H1 (cell line): ENCODE data around the gene OPN5. TPM values are rescaled to one million over a fixed set of nuclear protein-coding genes. Genes with fewer than 3 reads are reported as not detected.

Experiments
- CTCF ChIA-PET: fragments of 300-600 bp; sonication (Branson Sonifier 250); formaldehyde crosslinking; loops from one replicate; lab custom pipeline; 2021; ENCODE audit not compliant: partially characterized antibody; lab: Charles Lee
- POLR2A ChIA-PET: fragments of 300-600 bp; sonication (Branson Sonifier 250); formaldehyde crosslinking; loops from one replicate; lab custom pipeline; 2021; ENCODE audit warnings: inconsistent platforms; ENCODE audit not compliant: partially characterized antibody; lab: Charles Lee
- DNase-seq, 2 experiments: peaks; one replicate each; pipeline versions ENCODE4 v3.0.0 to v3.0.0-alpha.2; 2010 to 2022; ENCODE audit warnings: low spot score in 2 of 2, low read depth in 1 of 2, mixed read lengths in 1 of 2
- FAIRE-seq: peaks from 2 replicates; lab custom pipeline; 2011; peaks lifted over from hg19 to GRCh38; lab: Jason Lieb, UNC
- H2AFZ ChIP-seq: 2 replicates; pipeline ENCODE4 v1.8.1; 2012; ENCODE audit warnings: low read length, inconsistent platforms
- H2AK5ac ChIP-seq: 2 replicates; pipeline ENCODE4 v1.6.1; 2013; ENCODE audit warnings: low read depth, low read length
- H2BK120ac ChIP-seq: replicated peaks from 2 replicates; pipeline ENCODE3; 2013; ENCODE audit warnings: low read depth, low read length, inconsistent platforms
- H2BK12ac ChIP-seq: 2 replicates; pipeline ENCODE4 v1.6.1; 2013; ENCODE audit warnings: low read depth, low read length
- H2BK15ac ChIP-seq: 2 replicates; pipeline ENCODE4 v1.6.1; 2013; ENCODE audit warnings: low read length
- H2BK20ac ChIP-seq: 2 replicates; pipeline ENCODE4 v1.6.1; 2013; ENCODE audit warnings: low read length
- H2BK5ac ChIP-seq: 2 replicates; pipeline ENCODE4 v1.6.1; 2013; ENCODE audit warnings: low read depth, low read length
- H3K14ac ChIP-seq: 2 replicates; pipeline ENCODE4 v1.6.1; 2013; ENCODE audit warnings: inconsistent platforms; ENCODE audit not compliant: insufficient read length
- H3K18ac ChIP-seq: 2 replicates; pipeline ENCODE4 v1.6.1; 2013; ENCODE audit warnings: low read length; ENCODE audit errors: extremely low read depth
- H3K23ac ChIP-seq: 2 replicates; pipeline ENCODE4 v1.6.1; 2013; ENCODE audit warnings: inconsistent platforms; ENCODE audit not compliant: insufficient read length
- H3K23me2 ChIP-seq: 2 replicates; pipeline ENCODE4 v1.6.1; 2013; ENCODE audit warnings: low read depth, low read length
- H3K27ac ChIP-seq: 2 replicates; pipeline ENCODE4 v1.6.1; 2011; ENCODE audit warnings: low read depth, low read length, inconsistent platforms
- H3K27me3 ChIP-seq, 4 experiments: replicated peaks in 1 of 4; 1 replicate in 1 of 4; 2 replicates in 3 of 4; pipeline versions ENCODE4 v1.6.1 to v1.8.1; 2011 to 2013; ENCODE audit warnings: low read length in 3 of 4, mild to moderate bottlenecking in 3 of 4, inconsistent platforms in 2 of 4, mixed read lengths in 2 of 4, moderate library complexity in 1 of 4; ENCODE audit not compliant: control insufficient read depth in 3 of 4, insufficient read depth in 3 of 4; ENCODE audit errors: extremely low read depth in 1 of 4
- H3K36me3 ChIP-seq, 4 experiments: 2 replicates each; pipeline versions ENCODE4 v1.6.1 to v1.8.1; 2011 to 2013; ENCODE audit warnings: mild to moderate bottlenecking in 4 of 4, low read length in 3 of 4, moderate library complexity in 2 of 4, control low read depth in 1 of 4, inconsistent platforms in 1 of 4; ENCODE audit not compliant: insufficient read depth in 4 of 4, control insufficient read depth in 2 of 4
- H3K4ac ChIP-seq: replicated peaks from 2 replicates; pipeline ENCODE3; 2013; ENCODE audit warnings: low read length, low read depth, mixed read lengths, inconsistent platforms; ENCODE audit not compliant: insufficient read length
- H3K4me1 ChIP-seq, 4 experiments: replicated peaks in 1 of 4; 1 replicate in 1 of 4; 2 replicates in 3 of 4; pipeline versions ENCODE4 v1.6.1 to v1.8.1; 2011 to 2013; ENCODE audit warnings: low read length in 3 of 4, inconsistent platforms in 2 of 4, mixed read lengths in 1 of 4; ENCODE audit not compliant: insufficient read depth in 4 of 4, control insufficient read depth in 3 of 4
- H3K4me2 ChIP-seq, 2 experiments: 2 replicates each; pipeline versions ENCODE4 v1.6.1 to v1.8.1; 2011 to 2013; ENCODE audit warnings: low read depth in 2 of 2, low read length in 2 of 2, control low read depth in 1 of 2, inconsistent platforms in 1 of 2, mild to moderate bottlenecking in 1 of 2; ENCODE audit not compliant: insufficient read depth in 1 of 2
- H3K4me3 ChIP-seq, 4 experiments: fragments of 200-600, 300-600 bp in 1 of 4; sonication (generic), shearing (Covaris generic), sonication (Bioruptor Twin) in 1 of 4; 2 replicates each; pipeline versions ENCODE4 v1.5.1 to v1.8.1; 2011 to 2016; ENCODE audit warnings: low read length in 4 of 4, low read depth in 3 of 4, control low read depth in 2 of 4, inconsistent platforms in 2 of 4, mild to moderate bottlenecking in 2 of 4, mixed read lengths in 1 of 4, moderate library complexity in 1 of 4; ENCODE audit not compliant: insufficient read depth in 2 of 4; ENCODE audit errors: extremely low read depth in 1 of 4
- H3K56ac ChIP-seq: replicated peaks from 2 replicates; pipeline ENCODE3; 2013; ENCODE audit warnings: low read depth, mild to moderate bottlenecking, mixed read lengths, low read length, inconsistent platforms; ENCODE audit not compliant: insufficient read length
- H3K79me1 ChIP-seq: 2 replicates; pipeline ENCODE4 v1.6.1; 2013; ENCODE audit warnings: low read depth, low read length, control low read depth
- H3K79me2 ChIP-seq, 2 experiments: 2 replicates each; pipeline versions ENCODE4 v1.6.1 to v1.8.1; 2012 to 2013; ENCODE audit warnings: low read length in 2 of 2, mild to moderate bottlenecking in 2 of 2, inconsistent platforms in 1 of 2; ENCODE audit not compliant: insufficient read depth in 2 of 2, control insufficient read depth in 1 of 2
- H3K9ac ChIP-seq, 4 experiments: replicated peaks in 1 of 4; 1 replicate in 1 of 4; 2 replicates in 3 of 4; pipeline versions ENCODE4 v1.6.1 to v1.8.1; 2011 to 2013; ENCODE audit warnings: low read depth in 3 of 4, low read length in 3 of 4, control low read depth in 2 of 4, mild to moderate bottlenecking in 2 of 4, moderate library complexity in 2 of 4, inconsistent platforms in 1 of 4; ENCODE audit errors: extremely low read depth in 1 of 4
- H3K9me3 ChIP-seq, 2 experiments: 2 replicates each; pipeline versions ENCODE4 v1.6.1 to v1.8.1; 2012 to 2013; ENCODE audit warnings: mild to moderate bottlenecking in 2 of 2, moderate library complexity in 2 of 2, control low read depth in 1 of 2, inconsistent platforms in 1 of 2, low read depth in 1 of 2, low read length in 1 of 2, mixed read lengths in 1 of 2; ENCODE audit not compliant: insufficient read depth in 2 of 2
- H4K20me1 ChIP-seq, 2 experiments: replicated peaks in 1 of 2; 2 replicates each; pipeline versions ENCODE3 to v1.8.1; 2011 to 2013; ENCODE audit warnings: inconsistent platforms in 2 of 2, low read length in 2 of 2, mild to moderate bottlenecking in 1 of 2; ENCODE audit not compliant: insufficient read depth in 2 of 2, control insufficient read depth in 1 of 2
- H4K5ac ChIP-seq: 2 replicates; pipeline ENCODE4 v1.6.1; 2013; ENCODE audit warnings: low read length, low read depth, mixed read lengths, inconsistent platforms; ENCODE audit not compliant: insufficient read length
- H4K8ac ChIP-seq: 2 replicates; pipeline ENCODE4 v1.8.0; 2013; ENCODE audit warnings: mild to moderate bottlenecking, moderate library complexity, low read length, inconsistent platforms; ENCODE audit not compliant: insufficient read depth; ENCODE audit errors: extremely low read depth
- H4K91ac ChIP-seq: replicated peaks from 2 replicates; pipeline ENCODE3; 2013; ENCODE audit warnings: low read length, mixed read lengths, inconsistent platforms; ENCODE audit not compliant: insufficient read length
- EGR1 ChIP-seq: IDR thresholded peaks from 2 replicates; pipeline ENCODE4 v1.6.1; 2011; ENCODE audit warnings: low read depth, low read length, borderline replicate concordance
- KDM4A ChIP-seq: IDR thresholded peaks from one replicate; pipeline ENCODE4 v1.7.1; 2012; ENCODE audit warnings: low read depth, mild to moderate bottlenecking, moderate library complexity, low read length, inconsistent platforms; ENCODE audit not compliant: severe bottlenecking
- SAP30 ChIP-seq: fragments of 300-600 bp; sonication (generic); IDR thresholded peaks from 2 replicates; pipeline ENCODE4 v1.7.1; 2012; ENCODE audit warnings: low read length, moderate library complexity, mild to moderate bottlenecking, inconsistent platforms; ENCODE audit not compliant: insufficient read depth, insufficient replicate concordance
- TAF7 ChIP-seq: optimal IDR thresholded peaks from 2 replicates; pipeline ENCODE3; 2011; ENCODE audit warnings: low read depth, mild to moderate bottlenecking, inconsistent platforms, low read length, moderate library complexity, borderline replicate concordance
- WGBS, 2 experiments: shearing (Covaris generic) in 1 of 2; methylation state at CpG; one replicate each; pipeline versions ENCODE4 v1.1.6 to v1.1.7; 2013 to 2015; ENCODE audit warnings: low lambda C conversion rate in 2 of 2, mixed read lengths in 2 of 2, inconsistent platforms in 1 of 2, low coverage in 1 of 2, missing lambda C conversion rate in 1 of 2; ENCODE audit not compliant: insufficient replicate concordance in 2 of 2, insufficient coverage in 1 of 2, insufficient read length in 1 of 2; ENCODE audit errors: extremely low coverage in 1 of 2, missing lambda C conversion rate in 1 of 2; 5-methylcytosine and 5-hydroxymethylcytosine counted together
- polyA plus RNA-seq, 7 experiments: library from polyadenylated mRNA; depleted of rRNA in 3 of 7; stranded (reverse) in 5 of 7; unstranded in 2 of 7; fragments of >200 nt in 5 of 7; fragments of 200-250 nt in 2 of 7; gene quantifications; 1 replicate in 5 of 7; 2 replicates in 1 of 7; 4 replicates in 1 of 7; pipeline versions ENCODE4 v1.2.1 to v1.2.3, GENCODE V29; 2011 to 2013; ENCODE audit warnings: missing spikeins in 2 of 7, mixed read lengths in 2 of 7
- total RNA-seq: library from RNA; stranded (reverse); fragmentation: NEBNext Ultra II Directional; extraction: Animal tissue kit (Norgen Biotek cat#: 25700); gene quantifications from 2 replicates; pipeline ENCODE4 v1.2.1, GENCODE V29; 2021
- TF ChIP-seq, protein P1 (sequence below): IDR thresholded peaks from 2 replicates; pipeline ENCODE4 v1.6.1; 2011; ENCODE audit warnings: low read length, improper control_type of control experiment

The OPN5 gene
- total and polyA plus RNA-seq, 2 of the 8 experiments (the other 6 are each of a cell fraction or from before 2014, with no cell fraction given): not detected

DNA sequence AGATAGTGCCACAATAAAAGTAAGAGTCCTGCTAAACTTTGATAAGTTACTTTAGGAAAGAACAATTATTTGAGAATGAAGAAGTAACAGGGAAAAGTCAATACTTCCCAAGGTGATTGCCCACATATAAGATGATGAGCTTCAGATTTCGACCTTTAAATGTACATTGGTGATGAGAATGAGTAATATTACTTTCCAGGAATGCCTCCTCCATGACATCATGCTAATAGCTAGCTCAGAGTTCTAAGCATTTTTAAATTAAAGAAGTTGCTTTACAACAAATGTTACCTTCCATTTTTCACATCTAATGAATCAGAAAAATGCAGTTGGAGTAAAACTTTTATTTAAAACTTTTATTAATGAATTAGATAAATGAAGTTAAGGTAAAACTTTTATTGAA, 22.5 kb upstream of the OPN5 start:
- ChIA-PET CTCF (interaction anchor here (1.5 to 2.0 kb wide), 2 partner anchors 9 to 29 kb away, joined by 3 to 7 read pairs; no protein-coding TSS in a partner anchor), POLR2A (no interaction called here)
- no peak overlapping the region for H3K23ac ChIP-seq
- H3K23me2 ChIP-seq: no peaks in the 10 kb centered on the region
- H3K79me2 ChIP-seq: no peaks in the 10 kb centered on the region
- no peak overlapping the region for H2BK12ac ChIP-seq
- H3K18ac ChIP-seq: no peak overlapping the region
- H3K56ac ChIP-seq: no peak overlapping the region
- H4K20me1 ChIP-seq: no peaks in the 10 kb centered on the region
- H3K27me3 ChIP-seq: no peaks in the 10 kb centered on the region
- H3K79me1 ChIP-seq: no peaks in the 10 kb centered on the region
- H4K8ac ChIP-seq: no peak overlapping the region
- H4K5ac ChIP-seq: no peak overlapping the region
- no peaks in the 10 kb centered on the region for H3K4me1 ChIP-seq
- H3K4me3 ChIP-seq: no peak overlapping the region
- H3K14ac ChIP-seq: no peak overlapping the region
- H2BK20ac ChIP-seq: no peak overlapping the region
- no peak overlapping the region for H4K91ac ChIP-seq
- H2AFZ ChIP-seq: no peak overlapping the region
- H3K4ac ChIP-seq: no peak overlapping the region
- H2BK5ac ChIP-seq: no peak overlapping the region
- no peak overlapping the region for H2BK120ac ChIP-seq
- no peak overlapping the region for H2AK5ac ChIP-seq
- FAIRE-seq: no peak
- H2BK15ac ChIP-seq: no peak overlapping the region
- H3K9ac ChIP-seq: no peak overlapping the region
- no peak for DNase-seq
- 94% methylated on average over 1 of the region's 1 CpG; no CpG with 5 or more reads in 1 of the 2 experiments for WGBS, 2 experiments
- H3K27ac ChIP-seq: no peak overlapping the region
- H3K4me2 ChIP-seq: no peak overlapping the region
- no peaks in the 10 kb centered on the region; a peak in 1 of 4 replicates for H3K9me3 ChIP-seq
- TF ChIP-seq TAF7: no peak
- no peak for TF ChIP-seq SAP30
- no peak for TF ChIP-seq KDM4A
- no peak for TF ChIP-seq EGR1
- TF ChIP-seq, protein P1, sequence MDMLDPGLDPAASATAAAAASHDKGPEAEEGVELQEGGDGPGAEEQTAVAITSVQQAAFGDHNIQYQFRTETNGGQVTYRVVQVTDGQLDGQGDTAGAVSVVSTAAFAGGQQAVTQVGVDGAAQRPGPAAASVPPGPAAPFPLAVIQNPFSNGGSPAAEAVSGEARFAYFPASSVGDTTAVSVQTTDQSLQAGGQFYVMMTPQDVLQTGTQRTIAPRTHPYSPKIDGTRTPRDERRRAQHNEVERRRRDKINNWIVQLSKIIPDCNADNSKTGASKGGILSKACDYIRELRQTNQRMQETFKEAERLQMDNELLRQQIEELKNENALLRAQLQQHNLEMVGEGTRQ: no peak
- TF ChIP-seq, all 59 proteins: peak for 0
- H3K36me3 ChIP-seq: no peaks in the 10 kb centered on the region
